ENCODE measurements around the gene KIF1A. TPM values are rescaled to one million over a fixed set of nuclear protein-coding genes. Genes with fewer than 3 reads are reported as not detected.
A peak's percentile ranks its signal among the peaks of the same experiment; 100 is the strongest.

The KIF1A gene
- total and polyA plus RNA-seq, 2 of the 13 experiments (the other 11 are each of a cell fraction or from before 2014, with no cell fraction given) = 0.01 TPM; not detected in 1

DNA sequence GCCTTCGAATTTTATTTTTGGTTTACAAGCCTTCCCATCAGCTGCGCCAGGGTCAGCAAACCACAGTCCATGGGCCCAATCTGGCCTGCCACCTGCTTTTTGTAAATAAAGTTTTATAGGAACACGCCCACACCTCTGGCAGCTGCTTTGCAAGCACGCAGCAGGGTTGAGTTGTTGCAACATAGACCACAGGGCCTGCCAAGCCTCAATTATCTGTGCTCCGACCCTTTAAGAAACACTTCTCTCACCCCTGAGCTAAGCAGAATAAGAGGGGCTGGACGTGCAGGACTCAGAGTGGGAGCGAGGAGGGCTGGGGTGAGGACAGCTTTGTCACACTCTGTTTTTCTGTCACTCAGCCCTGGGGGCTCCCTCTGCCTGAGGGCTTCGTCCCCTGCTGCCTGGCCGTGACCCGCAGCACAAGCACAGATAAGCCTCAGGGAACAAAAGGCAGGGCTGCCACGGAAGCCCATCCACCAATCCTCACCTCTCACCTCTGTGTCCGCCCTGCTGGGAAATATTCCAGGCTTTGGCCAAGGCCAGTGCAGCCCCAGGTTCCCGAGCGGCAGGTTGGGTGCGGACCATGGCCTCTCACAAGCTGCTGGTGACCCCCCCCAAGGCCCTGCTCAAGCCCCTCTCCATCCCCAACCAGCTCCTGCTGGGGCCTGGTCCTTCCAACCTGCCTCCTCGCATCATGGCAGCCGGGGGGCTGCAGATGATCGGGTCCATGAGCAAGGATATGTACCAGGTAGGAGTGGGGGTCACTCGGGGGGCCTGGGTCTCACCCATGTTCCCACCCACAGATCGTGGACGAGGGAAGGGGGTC lies 48.5 kb upstream of the KIF1A start, which contains the start of gene AGXT (continued):
- TF ChIP-seq, protein P1, sequence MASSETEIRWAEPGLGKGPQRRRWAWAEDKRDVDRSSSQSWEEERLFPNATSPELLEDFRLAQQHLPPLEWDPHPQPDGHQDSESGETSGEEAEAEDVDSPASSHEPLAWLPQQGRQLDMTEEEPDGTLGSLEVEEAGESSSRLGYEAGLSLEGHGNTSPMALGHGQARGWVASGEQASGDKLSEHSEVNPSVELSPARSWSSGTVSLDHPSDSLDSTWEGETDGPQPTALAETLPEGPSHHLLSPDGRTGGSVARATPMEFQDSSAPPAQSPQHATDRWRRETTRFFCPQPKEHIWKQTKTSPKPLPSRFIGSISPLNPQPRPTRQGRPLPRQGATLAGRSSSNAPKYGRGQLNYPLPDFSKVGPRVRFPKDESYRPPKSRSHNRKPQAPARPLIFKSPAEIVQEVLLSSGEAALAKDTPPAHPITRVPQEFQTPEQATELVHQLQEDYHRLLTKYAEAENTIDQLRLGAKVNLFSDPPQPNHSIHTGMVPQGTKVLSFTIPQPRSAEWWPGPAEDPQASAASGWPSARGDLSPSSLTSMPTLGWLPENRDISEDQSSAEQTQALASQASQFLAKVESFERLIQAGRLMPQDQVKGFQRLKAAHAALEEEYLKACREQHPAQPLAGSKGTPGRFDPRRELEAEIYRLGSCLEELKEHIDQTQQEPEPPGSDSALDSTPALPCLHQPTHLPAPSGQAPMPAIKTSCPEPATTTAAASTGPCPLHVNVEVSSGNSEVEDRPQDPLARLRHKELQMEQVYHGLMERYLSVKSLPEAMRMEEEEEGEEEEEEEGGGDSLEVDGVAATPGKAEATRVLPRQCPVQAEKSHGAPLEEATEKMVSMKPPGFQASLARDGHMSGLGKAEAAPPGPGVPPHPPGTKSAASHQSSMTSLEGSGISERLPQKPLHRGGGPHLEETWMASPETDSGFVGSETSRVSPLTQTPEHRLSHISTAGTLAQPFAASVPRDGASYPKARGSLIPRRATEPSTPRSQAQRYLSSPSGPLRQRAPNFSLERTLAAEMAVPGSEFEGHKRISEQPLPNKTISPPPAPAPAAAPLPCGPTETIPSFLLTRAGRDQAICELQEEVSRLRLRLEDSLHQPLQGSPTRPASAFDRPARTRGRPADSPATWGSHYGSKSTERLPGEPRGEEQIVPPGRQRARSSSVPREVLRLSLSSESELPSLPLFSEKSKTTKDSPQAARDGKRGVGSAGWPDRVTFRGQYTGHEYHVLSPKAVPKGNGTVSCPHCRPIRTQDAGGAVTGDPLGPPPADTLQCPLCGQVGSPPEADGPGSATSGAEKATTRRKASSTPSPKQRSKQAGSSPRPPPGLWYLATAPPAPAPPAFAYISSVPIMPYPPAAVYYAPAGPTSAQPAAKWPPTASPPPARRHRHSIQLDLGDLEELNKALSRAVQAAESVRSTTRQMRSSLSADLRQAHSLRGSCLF (CRISPR knock-in tag; IDR thresholded peaks at IDR 0.05; ENCODE audit: borderline replicate concordance) = no peak
- TF ChIP-seq ZSCAN9 (CRISPR knock-in tag; IDR thresholded peaks at IDR 0.05; ENCODE audit: borderline replicate concordance) (no peak; the same call in 1 of the 2 replicates), PAWR (CRISPR knock-in tag; IDR thresholded peaks at IDR 0.05; ENCODE audit: borderline replicate concordance) (no peak), NKX3-1 (CRISPR knock-in tag; IDR thresholded peaks at IDR 0.05) (peak; percentile 56; the same call in 1 of the 2 replicates), BCL6 (CRISPR knock-in tag; IDR thresholded peaks at IDR 0.05) (peak; percentile 62; the same call in 1 of the 2 replicates), HNRNPH1 (optimal IDR thresholded peaks at IDR 0.05; ENCODE audit: low read depth, low read length) (no peak), GATA4 (IDR thresholded peaks at IDR 0.05; ENCODE audit: borderline replicate concordance, low read depth) (peak; percentile 57; the same call in 1 of the 2 replicates), ZNF121 (CRISPR knock-in tag; IDR thresholded peaks at IDR 0.05) (peak; percentile 8; the same call in 1 of the 2 replicates), U2AF1 (optimal IDR thresholded peaks at IDR 0.05; ENCODE audit: low read depth, low read length) (no peak)
- TF ChIP-seq, protein P2, sequence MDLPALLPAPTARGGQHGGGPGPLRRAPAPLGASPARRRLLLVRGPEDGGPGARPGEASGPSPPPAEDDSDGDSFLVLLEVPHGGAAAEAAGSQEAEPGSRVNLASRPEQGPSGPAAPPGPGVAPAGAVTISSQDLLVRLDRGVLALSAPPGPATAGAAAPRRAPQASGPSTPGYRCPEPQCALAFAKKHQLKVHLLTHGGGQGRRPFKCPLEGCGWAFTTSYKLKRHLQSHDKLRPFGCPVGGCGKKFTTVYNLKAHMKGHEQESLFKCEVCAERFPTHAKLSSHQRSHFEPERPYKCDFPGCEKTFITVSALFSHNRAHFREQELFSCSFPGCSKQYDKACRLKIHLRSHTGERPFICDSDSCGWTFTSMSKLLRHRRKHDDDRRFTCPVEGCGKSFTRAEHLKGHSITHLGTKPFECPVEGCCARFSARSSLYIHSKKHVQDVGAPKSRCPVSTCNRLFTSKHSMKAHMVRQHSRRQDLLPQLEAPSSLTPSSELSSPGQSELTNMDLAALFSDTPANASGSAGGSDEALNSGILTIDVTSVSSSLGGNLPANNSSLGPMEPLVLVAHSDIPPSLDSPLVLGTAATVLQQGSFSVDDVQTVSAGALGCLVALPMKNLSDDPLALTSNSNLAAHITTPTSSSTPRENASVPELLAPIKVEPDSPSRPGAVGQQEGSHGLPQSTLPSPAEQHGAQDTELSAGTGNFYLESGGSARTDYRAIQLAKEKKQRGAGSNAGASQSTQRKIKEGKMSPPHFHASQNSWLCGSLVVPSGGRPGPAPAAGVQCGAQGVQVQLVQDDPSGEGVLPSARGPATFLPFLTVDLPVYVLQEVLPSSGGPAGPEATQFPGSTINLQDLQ (CRISPR knock-in tag; IDR thresholded peaks at IDR 0.05) = peak; percentile 46; the same call in 1 of the 2 replicates
- TF ChIP-seq, protein P3, sequence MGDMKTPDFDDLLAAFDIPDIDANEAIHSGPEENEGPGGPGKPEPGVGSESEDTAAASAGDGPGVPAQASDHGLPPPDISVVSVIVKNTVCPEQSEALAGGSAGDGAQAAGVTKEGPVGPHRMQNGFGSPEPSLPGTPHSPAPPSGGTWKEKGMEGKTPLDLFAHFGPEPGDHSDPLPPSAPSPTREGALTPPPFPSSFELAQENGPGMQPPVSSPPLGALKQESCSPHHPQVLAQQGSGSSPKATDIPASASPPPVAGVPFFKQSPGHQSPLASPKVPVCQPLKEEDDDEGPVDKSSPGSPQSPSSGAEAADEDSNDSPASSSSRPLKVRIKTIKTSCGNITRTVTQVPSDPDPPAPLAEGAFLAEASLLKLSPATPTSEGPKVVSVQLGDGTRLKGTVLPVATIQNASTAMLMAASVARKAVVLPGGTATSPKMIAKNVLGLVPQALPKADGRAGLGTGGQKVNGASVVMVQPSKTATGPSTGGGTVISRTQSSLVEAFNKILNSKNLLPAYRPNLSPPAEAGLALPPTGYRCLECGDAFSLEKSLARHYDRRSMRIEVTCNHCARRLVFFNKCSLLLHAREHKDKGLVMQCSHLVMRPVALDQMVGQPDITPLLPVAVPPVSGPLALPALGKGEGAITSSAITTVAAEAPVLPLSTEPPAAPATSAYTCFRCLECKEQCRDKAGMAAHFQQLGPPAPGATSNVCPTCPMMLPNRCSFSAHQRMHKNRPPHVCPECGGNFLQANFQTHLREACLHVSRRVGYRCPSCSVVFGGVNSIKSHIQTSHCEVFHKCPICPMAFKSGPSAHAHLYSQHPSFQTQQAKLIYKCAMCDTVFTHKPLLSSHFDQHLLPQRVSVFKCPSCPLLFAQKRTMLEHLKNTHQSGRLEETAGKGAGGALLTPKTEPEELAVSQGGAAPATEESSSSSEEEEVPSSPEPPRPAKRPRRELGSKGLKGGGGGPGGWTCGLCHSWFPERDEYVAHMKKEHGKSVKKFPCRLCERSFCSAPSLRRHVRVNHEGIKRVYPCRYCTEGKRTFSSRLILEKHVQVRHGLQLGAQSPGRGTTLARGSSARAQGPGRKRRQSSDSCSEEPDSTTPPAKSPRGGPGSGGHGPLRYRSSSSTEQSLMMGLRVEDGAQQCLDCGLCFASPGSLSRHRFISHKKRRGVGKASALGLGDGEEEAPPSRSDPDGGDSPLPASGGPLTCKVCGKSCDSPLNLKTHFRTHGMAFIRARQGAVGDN (CRISPR knock-in tag; IDR thresholded peaks at IDR 0.05) = peak; percentile 100
- TF ChIP-seq, protein P4, sequence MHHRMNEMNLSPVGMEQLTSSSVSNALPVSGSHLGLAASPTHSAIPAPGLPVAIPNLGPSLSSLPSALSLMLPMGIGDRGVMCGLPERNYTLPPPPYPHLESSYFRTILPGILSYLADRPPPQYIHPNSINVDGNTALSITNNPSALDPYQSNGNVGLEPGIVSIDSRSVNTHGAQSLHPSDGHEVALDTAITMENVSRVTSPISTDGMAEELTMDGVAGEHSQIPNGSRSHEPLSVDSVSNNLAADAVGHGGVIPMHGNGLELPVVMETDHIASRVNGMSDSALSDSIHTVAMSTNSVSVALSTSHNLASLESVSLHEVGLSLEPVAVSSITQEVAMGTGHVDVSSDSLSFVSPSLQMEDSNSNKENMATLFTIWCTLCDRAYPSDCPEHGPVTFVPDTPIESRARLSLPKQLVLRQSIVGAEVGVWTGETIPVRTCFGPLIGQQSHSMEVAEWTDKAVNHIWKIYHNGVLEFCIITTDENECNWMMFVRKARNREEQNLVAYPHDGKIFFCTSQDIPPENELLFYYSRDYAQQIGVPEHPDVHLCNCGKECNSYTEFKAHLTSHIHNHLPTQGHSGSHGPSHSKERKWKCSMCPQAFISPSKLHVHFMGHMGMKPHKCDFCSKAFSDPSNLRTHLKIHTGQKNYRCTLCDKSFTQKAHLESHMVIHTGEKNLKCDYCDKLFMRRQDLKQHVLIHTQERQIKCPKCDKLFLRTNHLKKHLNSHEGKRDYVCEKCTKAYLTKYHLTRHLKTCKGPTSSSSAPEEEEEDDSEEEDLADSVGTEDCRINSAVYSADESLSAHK (CRISPR knock-in tag; IDR thresholded peaks at IDR 0.05; ENCODE audit: borderline replicate concordance) = no peak
